A549 (cell line): Measurements from ENCODE around the gene BCL2L1.

Source experiments
- CHD2 ChIP-seq: fragments of 150-350 bp; IDR thresholded peaks from 2 replicates; pipeline ENCODE4 v1.6.1; 2014; ENCODE audit warnings: low read length; ENCODE audit not compliant: partially characterized antibody
- CTCF ChIP-seq: fragments of >200 bp; sonication (Bioruptor Twin); formaldehyde crosslinking; IDR thresholded peaks from 3 replicates; pipeline ENCODE4 v1.5.1; 2016
- EP300 ChIP-seq, 2 experiments: fragments of >200 bp; sonication (Bioruptor Twin); formaldehyde crosslinking; IDR thresholded peaks; 2 replicates in 1 of 2; 3 replicates in 1 of 2; pipeline ENCODE4 v1.6.1; 2016 to 2017
- JUN ChIP-seq, 2 experiments: fragments of >200 bp; sonication (Bioruptor Twin); formaldehyde crosslinking; IDR thresholded peaks; 2 replicates in 1 of 2; 3 replicates in 1 of 2; pipeline ENCODE4 v1.6.1; 2016 to 2017
- MAX ChIP-seq: IDR thresholded peaks from 2 replicates; pipeline ENCODE4 v1.6.1; 2012
- PBX3 ChIP-seq: IDR thresholded peaks from 2 replicates; pipeline ENCODE4 v1.6.1; 2012
- PHF8 ChIP-seq: fragments of 200-600 bp; sonication (generic); IDR thresholded peaks from 2 replicates; pipeline ENCODE4 v1.6.1; 2016; ENCODE audit warnings: low read depth, mild to moderate bottlenecking, antibody characterized with exemption, moderate library complexity, borderline replicate concordance
- POLR2A ChIP-seq: IDR thresholded peaks from 2 replicates; pipeline ENCODE4 v1.6.1; 2012; ENCODE audit warnings: mild to moderate bottlenecking, low read length
- RARB ChIP-seq: fragments of 250-450 bp; sonication (Bioruptor Pico); IDR thresholded peaks from 2 replicates; pipeline ENCODE4 v1.8.0; 2021; ENCODE audit warnings: mild to moderate bottlenecking, moderate library complexity

- TF ChIP-seq EP300 (IDR thresholded peaks at IDR 0.05) (no peak), CHD2 (no peak), JUN (IDR thresholded peaks at IDR 0.05) (no peak), PBX3 (no peak), POLR2A (no peak), MAX (no peak), CTCF (no peak), RARB (CRISPR knock-in tag) (no peak), PHF8 (no peak)
Measured at GRCh38 chr20:31617432-31618104, 105.1 kb downstream of the BCL2L1 start.
